HepG2 (cell line): ENCODE measurements around the gene TMEM271. TPM values are rescaled to one million over a fixed set of nuclear protein-coding genes. Genes with fewer than 3 reads are reported as not detected.
"Not testable (repeated sequence)": the region's sequence is repeated elsewhere in the genome, so short reads cannot be mapped to it uniquely, and the experiment has no call there.

Source experiments
- ATAC-seq: fragments of 200-7000 bp; cut with Tn5 transposase; 3 replicates; pipeline ENCODE4 v1.9.1; 2020; ENCODE audit warnings: mild to moderate bottlenecking, moderate library complexity
- BruUV-seq: library from RNA; stranded (reverse); fragments of 400-500 nt; replicated peaks from 2 replicates; lab custom pipeline; 2021; lab: Mats Ljungman, UMichigan
- CTCF ChIA-PET: fragments of 300-600 bp; formaldehyde crosslinking; extraction: SDS; loops from one replicate; lab custom pipeline; 2021; ENCODE audit warnings: low total read pairs, inconsistent platforms, low intra/inter-chr PET ratio; lab: Yijun Ruan, JAX
- POLR2A ChIA-PET: fragments of 350-600 bp; sonication (Branson Sonifier 250); formaldehyde crosslinking; loops from one replicate; lab custom pipeline; 2020; ENCODE audit warnings: antibody characterized with exemption, inconsistent platforms; lab: Yijun Ruan, JAX
- DNase-seq: peaks from one replicate; pipeline ENCODE4 v3.0.0-alpha.2; 2015; ENCODE audit warnings: low spot score
- FAIRE-seq: peaks from 3 replicates; lab custom pipeline; 2011; peaks lifted over from hg19 to GRCh38; lab: Jason Lieb, UNC
- H2AFZ ChIP-seq: one replicate; pipeline ENCODE4 v1.6.1; 2011; ENCODE audit warnings: low read length, inconsistent platforms
- H3K27ac ChIP-seq: fragments of 300-600 bp; 3 replicates; pipeline ENCODE4 v1.8.0; 2011; ENCODE audit warnings: mixed run types, mild to moderate bottlenecking, mixed read lengths, low read length, inconsistent platforms; ENCODE audit not compliant: insufficient read depth; ENCODE audit errors: extremely low read length
- H3K27me3 ChIP-seq, 2 experiments: fragments of 200-600 bp in 1 of 2; 2 replicates in 1 of 2; 3 replicates in 1 of 2; pipeline versions ENCODE4 v1.6.0 to v1.8.0; 2011; ENCODE audit warnings: low read length in 2 of 2, mild to moderate bottlenecking in 2 of 2, moderate library complexity in 2 of 2, inconsistent platforms in 1 of 2; ENCODE audit not compliant: insufficient read depth in 2 of 2, control insufficient read depth in 1 of 2
- H3K36me3 ChIP-seq, 2 experiments: fragments of 200-600 bp in 1 of 2; replicated peaks in 1 of 2; 2 replicates in 1 of 2; 3 replicates in 1 of 2; pipeline versions ENCODE4 v1.5.1 to v1.8.0; 2011; ENCODE audit warnings: low read length in 2 of 2, inconsistent platforms in 1 of 2; ENCODE audit not compliant: insufficient read depth in 2 of 2, control insufficient read depth in 1 of 2
- H3K4me1 ChIP-seq: 2 replicates; pipeline ENCODE4 v1.5.1; 2012; ENCODE audit warnings: low read length, inconsistent platforms; ENCODE audit not compliant: insufficient read depth
- H3K4me2 ChIP-seq: 2 replicates; pipeline ENCODE4 v1.6.0; 2011; ENCODE audit warnings: low read depth, low read length, inconsistent platforms
- H3K4me3 ChIP-seq, 3 experiments: fragments of 200-600 bp in 1 of 3; sonication (generic), shearing (Covaris generic) in 1 of 3; replicated peaks in 1 of 3; 2 replicates each; pipeline ENCODE4 v1.5.1; 2011 to 2016; ENCODE audit warnings: low read length in 3 of 3, inconsistent platforms in 2 of 3, low read depth in 2 of 3, mild to moderate bottlenecking in 2 of 3, control low read depth in 1 of 3, mixed read lengths in 1 of 3; ENCODE audit not compliant: insufficient read depth in 1 of 3
- H3K79me2 ChIP-seq: one replicate; pipeline ENCODE4 v1.6.1; 2011; ENCODE audit warnings: low read length, inconsistent platforms; ENCODE audit not compliant: insufficient read depth
- H3K9ac ChIP-seq: 2 replicates; pipeline ENCODE4 v1.6.0; 2011; ENCODE audit warnings: mild to moderate bottlenecking, low read depth, low read length, inconsistent platforms; ENCODE audit not compliant: insufficient read depth
- H3K9me3 ChIP-seq: 2 replicates; pipeline ENCODE4 v1.5.1; 2012; ENCODE audit warnings: mild to moderate bottlenecking, low read length
- H4K20me1 ChIP-seq: 2 replicates; pipeline ENCODE4 v1.6.0; 2011; ENCODE audit warnings: inconsistent platforms, mild to moderate bottlenecking, low read length, moderate library complexity; ENCODE audit not compliant: insufficient read depth
- ASH2L ChIP-seq: fragments of 300-600, 200-600 bp; sonication (generic); IDR thresholded peaks from 2 replicates; pipeline ENCODE4 v1.7.0; 2017; ENCODE audit warnings: low read depth, mild to moderate bottlenecking, moderate library complexity, mixed read lengths, low read length; ENCODE audit not compliant: insufficient read length
- CHCHD3 ChIP-seq: sonication (generic); formaldehyde crosslinking; IDR thresholded peaks from 2 replicates; pipeline ENCODE4 v1.8.0; 2022; ENCODE audit warnings: mild to moderate bottlenecking, missing genetic modification reagents, moderate library complexity
- DNMT3B ChIP-seq: conservative IDR thresholded peaks from 2 replicates; pipeline ENCODE4 v1.6.1; 2016; ENCODE audit warnings: missing biosample characterization, control low read depth
- KAT2B ChIP-seq: fragments of 150-350 bp; IDR thresholded peaks from 2 replicates; pipeline ENCODE4 v1.6.1; 2014; ENCODE audit warnings: low read depth, low read length, borderline replicate concordance
- MED8 ChIP-seq: sonication (generic); formaldehyde crosslinking; IDR thresholded peaks from 2 replicates; pipeline ENCODE4 v1.8.1; 2023; ENCODE audit warnings: mild to moderate bottlenecking, missing genetic modification reagents; ENCODE audit not compliant: insufficient replicate concordance
- SMARCE1 ChIP-seq: fragments of 450-650 bp; IDR thresholded peaks from 2 replicates; pipeline ENCODE4 v1.6.1; 2017; ENCODE audit warnings: borderline replicate concordance
- TBL1XR1 ChIP-seq: fragments of 150-350 bp; IDR thresholded peaks from 2 replicates; pipeline ENCODE4 v1.6.1; 2014; ENCODE audit warnings: borderline replicate concordance, low read length; ENCODE audit not compliant: partially characterized antibody
- ZNF615 ChIP-seq: sonication (generic); formaldehyde crosslinking; IDR thresholded peaks from 2 replicates; pipeline ENCODE4 v1.5.0; 2020; ENCODE audit warnings: mild to moderate bottlenecking, missing genetic modification reagents, borderline replicate concordance
- ZNF674 ChIP-seq: sonication (generic); formaldehyde crosslinking; IDR thresholded peaks from 2 replicates; pipeline ENCODE4 v1.5.0; 2020; ENCODE audit warnings: low read depth, mild to moderate bottlenecking, missing genetic modification reagents
- WGBS: methylation state at CpG from one replicate; pipeline ENCODE4 v1.1.6; 2017; ENCODE audit warnings: low lambda C conversion rate; 5-methylcytosine and 5-hydroxymethylcytosine counted together
- in situ Hi-C: cut with HindIII; loops from 2 replicates; pipeline ENCODE4 v1.10.0; 2017; ENCODE audit warnings: low pct_unique_long_range_greater_than_20kb; ENCODE audit not compliant: extremely low pct_ligation_motif_present
- intact Hi-C: fragments of 100-400 bp; cut with micrococcal nuclease; formaldehyde crosslinking; loops from one replicate; pipeline ENCODE4 v1.10.0; 2022; ENCODE audit not compliant: unreplicated experiment
- polyA plus RNA-seq, 8 experiments: library from polyadenylated mRNA; depleted of rRNA in 3 of 8; stranded (reverse) in 7 of 8; unstranded in 1 of 8; fragments of >200 nt; fragmentation: Illumina TruSeq in 4 of 8; extraction: Trizol in 4 of 8; gene quantifications; 2 replicates each; pipeline versions ENCODE4 v1.2.1 to v1.2.3, GENCODE V29; 2011 to 2016; ENCODE audit warnings: low read depth in 4 of 8, missing spikeins in 1 of 8, mixed read lengths in 1 of 8; ENCODE audit not compliant: insufficient read depth in 1 of 8
- total RNA-seq, 5 experiments: library from RNA; depleted of rRNA; stranded (reverse); fragments of >200 nt; fragmentation: Illumina TruSeq; extraction: Trizol; gene quantifications; 2 replicates each; pipeline ENCODE4 v1.2.3, GENCODE V29; 2016; ENCODE audit warnings: low read depth in 1 of 5

TMEM271 gene
- total and polyA plus RNA-seq, 2 of the 13 experiments (the other 11 are each of a cell fraction or from before 2014, with no cell fraction given) = not detected

DNA sequence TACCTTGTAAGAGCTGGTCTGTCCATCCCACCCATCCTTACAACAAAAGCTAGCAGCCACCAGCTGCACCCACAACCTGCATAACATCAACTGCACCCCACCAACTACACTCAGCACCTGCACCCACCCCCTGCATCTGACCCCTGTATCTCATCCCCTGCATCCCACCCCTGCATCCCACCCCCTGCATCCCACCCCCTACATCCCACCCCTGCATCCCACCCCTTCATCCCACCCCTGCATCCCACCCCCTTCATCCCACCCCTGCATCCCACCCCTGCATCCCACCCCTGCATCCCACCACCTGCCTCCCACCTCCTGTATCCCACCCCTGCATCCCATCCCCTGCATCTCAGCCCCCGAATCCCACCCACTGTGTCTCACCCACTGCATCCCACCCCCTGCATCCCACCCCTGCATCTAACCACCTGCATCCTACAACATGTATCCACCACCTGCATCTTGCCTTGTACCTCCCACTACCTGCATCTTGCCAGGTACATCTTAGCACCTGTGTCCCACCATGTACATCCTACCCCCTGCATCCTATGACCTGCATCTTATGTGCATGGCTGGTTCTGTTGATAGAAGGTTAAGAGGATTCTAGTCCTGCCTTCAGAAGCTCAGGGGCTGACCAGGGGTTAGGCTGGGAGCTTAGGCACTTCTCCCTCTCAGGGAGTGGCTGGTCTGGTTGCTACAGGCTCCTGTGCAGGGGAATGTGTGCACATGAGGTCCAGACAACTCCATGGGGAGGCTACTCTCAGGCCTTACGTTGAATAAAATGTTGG lies 9.4 kb downstream of the TMEM271 start:
- Histone ChIP-seq H3K27me3 (peaks cover 2 to 30% of the 10 kb centered on the region in 2 experiments; a peak in 4 of 5 replicates), H3K9me3 (peaks cover 12% of the 10 kb centered on the region), H3K27ac (no peak overlapping the region), H3K36me3 (no peaks in the 10 kb centered on the region), H3K4me1 (no peaks in the 10 kb centered on the region), H3K79me2 (no peaks in the 10 kb centered on the region), H3K9ac (no peak overlapping the region), H4K20me1 (no peaks in the 10 kb centered on the region), H3K4me3 (no peak overlapping the region), H3K4me2 (no peak overlapping the region), H2AFZ (no peak overlapping the region)
- DNase-seq (no peak), FAIRE-seq (no peak), ATAC-seq (peak; percentile 34; the same call in 2 of the 3 replicates)
- POLR2A ChIA-PET = no interaction called here
- CTCF ChIA-PET = no interaction called here
- intact Hi-C loops = no loop called here
- in situ Hi-C loops = no loop called here
- WGBS = 2% methylated on average over 2 of the region's 2 CpGs
- no TSS peak for BruUV-seq
- TF ChIP-seq TBL1XR1 (no peak), ZNF674 (CRISPR knock-in tag) (no peak), KAT2B (no peak)

DNA sequence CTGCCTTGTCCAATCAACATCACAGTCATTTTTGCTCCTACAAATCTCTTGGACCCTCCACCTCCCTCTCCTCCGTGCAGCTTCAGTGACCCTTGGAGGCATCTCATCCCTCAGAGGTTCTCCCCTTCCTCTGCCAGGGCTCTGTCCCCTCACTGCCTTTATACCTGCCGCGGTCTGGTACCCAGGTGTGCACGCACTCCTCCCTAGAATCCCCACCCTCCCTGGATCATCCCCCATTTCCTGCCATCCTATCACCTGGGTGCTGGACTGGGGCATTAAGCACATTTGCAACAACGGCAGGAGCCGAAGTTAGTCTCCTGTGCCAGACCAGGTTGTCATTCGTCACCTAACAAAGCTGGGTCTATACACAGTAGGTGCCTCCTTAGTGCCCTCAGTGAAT lies 10.1 kb downstream of the TMEM271 start:
- TF ChIP-seq MED8 (CRISPR knock-in tag) (no peak), ASH2L (no peak), DNMT3B (CRISPR knock-in tag) (no peak), CHCHD3 (no peak), SMARCE1 (no peak), ZNF615 (CRISPR knock-in tag) (no peak)
- BruUV-seq = no TSS peak
- ATAC-seq = no peak
- WGBS = 51% methylated on average over 7 of the region's 7 CpGs
- DNase-seq = no peak
- Histone ChIP-seq H2AFZ (no peak overlapping the region), H3K27me3 (peaks cover 2 to 28% of the 10 kb centered on the region in 2 experiments; a peak in 3 of 5 replicates), H3K27ac (no peak overlapping the region), H3K4me2 (no peak overlapping the region), H3K79me2 (no peaks in the 10 kb centered on the region), H3K4me3 (no peak overlapping the region), H3K9me3 (peaks cover 12% of the 10 kb centered on the region), H3K4me1 (no peaks in the 10 kb centered on the region), H4K20me1 (no peaks in the 10 kb centered on the region), H3K36me3 (no peaks in the 10 kb centered on the region), H3K9ac (no peak overlapping the region)
- intact Hi-C loops (no loop called here), in situ Hi-C loops (no loop called here)
- ChIA-PET POLR2A (no interaction called here), CTCF (no interaction called here)
- FAIRE-seq = no peak

DNA sequence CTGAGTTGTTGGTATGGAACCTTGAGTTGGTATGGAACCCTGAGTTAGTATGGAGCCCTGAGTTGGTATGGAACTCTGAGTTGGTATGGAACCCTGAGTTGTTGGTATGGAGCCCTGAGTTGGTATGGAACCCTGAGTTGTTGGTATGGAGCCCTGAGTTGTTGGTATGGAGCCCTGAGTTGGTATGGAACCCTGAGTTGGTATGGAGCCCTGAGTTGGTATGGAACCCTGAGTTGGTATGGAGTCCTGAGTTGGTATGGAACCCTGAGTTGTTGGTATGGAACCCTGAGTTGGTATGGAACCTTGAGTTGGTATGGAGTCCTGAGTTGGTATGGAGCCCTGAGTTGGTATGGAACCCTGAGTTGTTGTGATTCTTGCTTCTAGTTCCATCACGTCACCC lies 10.5 kb downstream of the TMEM271 start:
- H4K20me1 ChIP-seq, H3K4me1 ChIP-seq, intact Hi-C loops, BruUV-seq, ATAC-seq, H3K9ac ChIP-seq, FAIRE-seq, H3K4me2 ChIP-seq, POLR2A ChIA-PET, CTCF ChIA-PET, in situ Hi-C loops, H3K36me3 ChIP-seq, H2AFZ ChIP-seq, H3K27ac ChIP-seq, H3K4me3 ChIP-seq, H3K79me2 ChIP-seq, DNase-seq: not testable (repeated sequence)
- H3K9me3 ChIP-seq = peaks cover 12% of the 10 kb centered on the region
- peaks cover 4 to 32% of the 10 kb centered on the region in 2 experiments; a peak in 3 of 5 replicates for H3K27me3 ChIP-seq
- WGBS = 0% methylated on average over 1 of the region's 1 CpG
